ENCODE measurements around the gene IL16. TPM values are rescaled to one million over a fixed set of nuclear protein-coding genes. Genes with fewer than 3 reads are reported as not detected.

The IL16 gene
- total RNA-seq, 1 donor from 2014 or later: 21.8 TPM

DNA sequence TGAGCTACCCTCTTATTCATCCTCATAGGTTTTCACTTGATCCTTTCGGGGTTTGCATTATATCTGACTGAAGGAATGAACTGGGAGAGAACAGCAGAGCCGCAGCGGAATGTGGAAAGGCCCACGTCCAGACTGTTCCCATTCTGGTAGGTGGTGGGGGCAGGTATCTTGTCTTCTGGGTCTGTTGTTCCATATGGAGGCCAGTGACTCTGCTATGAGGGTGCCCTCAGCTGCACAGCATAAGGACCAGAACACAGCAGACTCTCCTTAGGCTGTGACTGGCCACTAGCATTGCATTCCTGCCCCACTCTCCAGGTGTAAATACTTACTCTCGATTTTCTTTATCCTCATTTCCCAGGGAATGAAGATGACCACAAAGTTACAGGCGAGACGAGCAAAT, 165.2 kb downstream of the IL16 start:
- no peak for DNase-seq (ENCODE audit: low spot score)

DNA sequence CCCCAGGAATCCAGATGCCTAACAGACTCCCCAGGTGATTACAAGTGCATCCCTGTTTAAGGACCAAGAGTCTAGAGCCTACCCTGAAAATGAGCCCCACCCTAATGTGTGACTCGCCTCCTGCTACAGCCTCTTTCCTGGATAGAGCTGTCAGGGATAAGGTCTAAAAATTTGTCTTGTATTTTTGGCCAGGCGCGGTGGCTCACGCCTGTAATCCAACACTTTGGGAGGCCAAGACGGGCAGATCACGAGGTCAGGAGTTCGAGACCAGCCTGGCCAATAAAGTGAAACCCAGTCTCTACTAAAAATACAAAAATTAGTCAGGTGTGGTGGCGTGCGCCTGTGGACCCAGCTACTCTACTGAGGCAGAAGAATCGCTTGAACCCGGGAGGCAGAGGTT, 166.1 kb downstream of the IL16 start:
- DNase-seq (ENCODE audit: low spot score): no peak

DNA sequence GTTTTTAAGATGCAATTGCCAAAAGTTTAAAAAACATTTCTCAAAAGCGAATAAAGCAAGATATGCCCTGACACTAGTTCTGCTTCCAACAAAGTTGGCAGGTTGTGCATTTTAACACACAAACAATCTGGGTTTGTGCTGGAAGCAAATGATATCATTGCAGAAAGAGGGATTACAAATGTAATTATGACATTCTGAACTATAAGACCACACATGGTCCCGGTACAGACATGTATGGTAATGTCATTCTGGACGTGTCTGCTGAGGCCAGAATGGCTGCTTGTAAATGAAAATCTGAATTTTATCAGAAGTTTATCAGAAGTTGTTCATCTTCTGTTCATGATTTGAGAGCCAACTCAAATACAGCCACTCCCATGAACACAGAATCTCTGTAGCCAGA, 166.6 kb downstream of the IL16 start:
- no peak for DNase-seq (ENCODE audit: low spot score)

Other genes with a start within 250 kb of the IL16 start
- gene MESD, start 207.1 kb upstream of the IL16 start, total RNA-seq: 30.2 TPM
- gene TLNRD1, start 196.0 kb upstream of the IL16 start, total RNA-seq: 43.1 TPM
- 0.71 TPM for gene CFAP161, start 62.6 kb upstream of the IL16 start, total RNA-seq
- 3.3 TPM for gene STARD5, start 127.3 kb downstream of the IL16 start, total RNA-seq
- gene TMC3, start 177.3 kb downstream of the IL16 start, total RNA-seq: not detected